ENCODE results near the gene ANO2. TPM values are rescaled to one million over a fixed set of nuclear protein-coding genes. Genes with fewer than 3 reads are reported as not detected.
"Not testable (repeated sequence)": the region's sequence is repeated elsewhere in the genome, so short reads cannot be mapped to it uniquely, and the experiment has no call there.

ANO2 gene
- total RNA-seq, 1 donor from 2014 or later: 82.9 TPM

GRCh38 chr12:5884866-5885265 lies 60.2 kb downstream of the ANO2 start:
- DNase-seq: no peak

- no peak for DNase-seq
Measured at GRCh38 chr12:5884285-5884684, 60.8 kb downstream of the ANO2 start.

- DNase-seq: no peak
Measured at GRCh38 chr12:5882511-5883190, 62.4 kb downstream of the ANO2 start.

- DNase-seq: no peak
Measured at GRCh38 chr12:5881666-5882065, 63.4 kb downstream of the ANO2 start.

- DNase-seq: no peak
Measured at GRCh38 chr12:5881101-5881606, 63.9 kb downstream of the ANO2 start.

- DNase-seq: no peak
Measured at GRCh38 chr12:5875851-5876250, 69.2 kb downstream of the ANO2 start.

- DNase-seq: no peak
Measured at GRCh38 chr12:5874514-5874913, 70.5 kb downstream of the ANO2 start.

- no peak for DNase-seq
Measured at GRCh38 chr12:5873281-5873919, 71.7 kb downstream of the ANO2 start.

GRCh38 chr12:5872745-5873144 lies 72.3 kb downstream of the ANO2 start:
- DNase-seq: peak; percentile 44

- no peak for DNase-seq
Measured at GRCh38 chr12:5871741-5872140, 73.3 kb downstream of the ANO2 start.

- DNase-seq: peak; percentile 33
Measured at GRCh38 chr12:5870183-5870582, 74.9 kb downstream of the ANO2 start.

- peak; percentile 73 for DNase-seq
Measured at GRCh38 chr12:5868625-5869295, 76.3 kb downstream of the ANO2 start.

- no peak for DNase-seq
Measured at GRCh38 chr12:5865397-5865796, 79.7 kb downstream of the ANO2 start.

GRCh38 chr12:5864972-5865371 lies 80.1 kb downstream of the ANO2 start:
- DNase-seq: no peak

GRCh38 chr12:5864301-5864700 lies 80.8 kb downstream of the ANO2 start:
- no peak for DNase-seq

- no peak for DNase-seq
Measured at GRCh38 chr12:5861416-5861815, 83.6 kb downstream of the ANO2 start.

GRCh38 chr12:5856692-5857091 lies 88.4 kb downstream of the ANO2 start:
- DNase-seq: no peak

- DNase-seq: no peak
Measured at GRCh38 chr12:5846950-5847349, 98.1 kb downstream of the ANO2 start.

GRCh38 chr12:5840944-5841343 lies 104.1 kb downstream of the ANO2 start:
- DNase-seq: no peak

GRCh38 chr12:5830111-5830510 lies 114.9 kb downstream of the ANO2 start:
- no peak for DNase-seq

- DNase-seq: no peak
Measured at GRCh38 chr12:5827591-5827990, 117.5 kb downstream of the ANO2 start.

- peak; percentile 62 for DNase-seq
Measured at GRCh38 chr12:5825761-5826160, 119.3 kb downstream of the ANO2 start.

GRCh38 chr12:5818877-5819276 lies 126.2 kb downstream of the ANO2 start:
- not testable (repeated sequence) for DNase-seq

- no peak for DNase-seq
Measured at GRCh38 chr12:5817246-5817645, 127.8 kb downstream of the ANO2 start.

Measured in dermis blood vessel endothelial cell (primary cell).